HUES64 (cell line): Measurements from ENCODE around the gene SLC38A8.

ENCODE experiments used
- H3K27ac ChIP-seq: 2 replicates; pipeline ENCODE4 v1.7.0; 2013; ENCODE audit warnings: low read depth, low read length, inconsistent platforms
- H3K27me3 ChIP-seq: 2 replicates; pipeline ENCODE4 v1.6.1; 2013; ENCODE audit warnings: mild to moderate bottlenecking, low read length; ENCODE audit not compliant: insufficient read depth
- H3K36me3 ChIP-seq: 2 replicates; pipeline ENCODE4 v1.6.1; 2013; ENCODE audit warnings: mild to moderate bottlenecking, low read length; ENCODE audit not compliant: insufficient read depth
- H3K4me1 ChIP-seq: 2 replicates; pipeline ENCODE4 v1.6.1; 2013; ENCODE audit warnings: mild to moderate bottlenecking, low read length, moderate library complexity; ENCODE audit not compliant: insufficient read depth
- H3K4me3 ChIP-seq: 2 replicates; pipeline ENCODE4 v1.5.1; 2013; ENCODE audit warnings: mild to moderate bottlenecking, low read length, moderate library complexity
- H3K9ac ChIP-seq: 2 replicates; pipeline ENCODE4 v1.6.1; 2013; ENCODE audit warnings: mild to moderate bottlenecking, low read depth, low read length
- H3K9me3 ChIP-seq: 2 replicates; pipeline ENCODE4 v1.6.1; 2013; ENCODE audit warnings: low read depth, low read length; ENCODE audit not compliant: insufficient read depth
- WGBS: fragments of 150-250, 120-280 bp; methylation state at CpG from one replicate; pipeline ENCODE4 v1.1.7; 2013; ENCODE audit warnings: missing lambda C conversion rate; 5-methylcytosine and 5-hydroxymethylcytosine counted together

Gene SLC38A8

GRCh38 chr16:84082835-84083569 lies 40.4 kb upstream of the SLC38A8 start:
- Histone ChIP-seq H3K27me3 (no peaks in the 10 kb centered on the region), H3K9ac (no peak overlapping the region), H3K9me3 (no peaks in the 10 kb centered on the region), H3K27ac (no peak overlapping the region), H3K4me1 (no peaks in the 10 kb centered on the region), H3K4me3 (no peak overlapping the region), H3K36me3 (peaks cover 84% of the 10 kb centered on the region)
- WGBS, result 95% methylated on average over 11 of the region's 11 CpGs

- Histone ChIP-seq H3K4me1 (no peaks in the 10 kb centered on the region), H3K36me3 (peaks cover 78% of the 10 kb centered on the region), H3K9me3 (no peaks in the 10 kb centered on the region), H3K4me3 (no peak overlapping the region), H3K27ac (no peak overlapping the region), H3K9ac (no peak overlapping the region), H3K27me3 (no peaks in the 10 kb centered on the region)
- WGBS, result 90% methylated on average over 6 of the region's 6 CpGs
These were observed 39.5 kb upstream of the SLC38A8 start for GRCh38 chr16:84082110-84082509.

GRCh38 chr16:84081446-84081989 lies 38.9 kb upstream of the SLC38A8 start:
- Histone ChIP-seq H3K36me3 (peaks cover 78% of the 10 kb centered on the region), H3K4me3 (no peak overlapping the region), H3K4me1 (no peaks in the 10 kb centered on the region), H3K27ac (no peak overlapping the region), H3K9ac (no peak overlapping the region), H3K27me3 (no peaks in the 10 kb centered on the region), H3K9me3 (no peaks in the 10 kb centered on the region)
- 93% methylated on average over 14 of the region's 14 CpGs for WGBS

- Histone ChIP-seq H3K27ac (no peak overlapping the region), H3K4me3 (no peak overlapping the region), H3K36me3 (peaks cover 76% of the 10 kb centered on the region), H3K9ac (no peak overlapping the region), H3K9me3 (no peaks in the 10 kb centered on the region), H3K4me1 (no peaks in the 10 kb centered on the region), H3K27me3 (no peaks in the 10 kb centered on the region)
- WGBS, result 92% methylated on average over 6 of the region's 6 CpGs
These were observed 38.2 kb upstream of the SLC38A8 start for GRCh38 chr16:84080813-84081212.

GRCh38 chr16:84080378-84080777 lies 37.8 kb upstream of the SLC38A8 start:
- Histone ChIP-seq H3K36me3 (peaks cover 80% of the 10 kb centered on the region), H3K27ac (no peak overlapping the region), H3K9me3 (no peaks in the 10 kb centered on the region), H3K9ac (no peak overlapping the region), H3K4me1 (no peaks in the 10 kb centered on the region), H3K4me3 (no peak overlapping the region), H3K27me3 (no peaks in the 10 kb centered on the region)
- 95% methylated on average over 8 of the region's 8 CpGs for WGBS

GRCh38 chr16:84079664-84080063 lies 37.1 kb upstream of the SLC38A8 start:
- 97% methylated on average over 6 of the region's 6 CpGs for WGBS
- Histone ChIP-seq H3K27ac (no peak overlapping the region), H3K9me3 (no peaks in the 10 kb centered on the region), H3K27me3 (no peaks in the 10 kb centered on the region), H3K4me1 (no peaks in the 10 kb centered on the region), H3K4me3 (no peak overlapping the region), H3K9ac (no peak overlapping the region), H3K36me3 (peaks cover 86% of the 10 kb centered on the region)

GRCh38 chr16:84075376-84075775 lies 32.8 kb upstream of the SLC38A8 start:
- Histone ChIP-seq H3K27ac (no peak overlapping the region), H3K4me3 (no peak overlapping the region), H3K9ac (no peak overlapping the region), H3K27me3 (no peaks in the 10 kb centered on the region), H3K4me1 (no peaks in the 10 kb centered on the region), H3K9me3 (no peaks in the 10 kb centered on the region), H3K36me3 (peaks cover 80% of the 10 kb centered on the region)
- 96% methylated on average over 10 of the region's 11 CpGs for WGBS

GRCh38 chr16:84074721-84075120 lies 32.1 kb upstream of the SLC38A8 start:
- peaks cover 80% of the 10 kb centered on the region for H3K36me3 ChIP-seq
- H3K9ac ChIP-seq, result no peak overlapping the region
- no peaks in the 10 kb centered on the region for H3K9me3 ChIP-seq
- H3K27ac ChIP-seq, result no peak overlapping the region
- H3K4me3 ChIP-seq, result no peak overlapping the region
- no peaks in the 10 kb centered on the region for H3K27me3 ChIP-seq
- WGBS, result 96% methylated on average over 3 of the region's 3 CpGs
- no peaks in the 10 kb centered on the region for H3K4me1 ChIP-seq

GRCh38 chr16:84072014-84072413 lies 29.4 kb upstream of the SLC38A8 start:
- H3K27ac ChIP-seq, result no peak overlapping the region
- H3K27me3 ChIP-seq, result no peaks in the 10 kb centered on the region
- H3K9ac ChIP-seq, result no peak overlapping the region
- no peak overlapping the region for H3K4me3 ChIP-seq
- H3K9me3 ChIP-seq, result no peaks in the 10 kb centered on the region
- 97% methylated on average over 10 of the region's 10 CpGs for WGBS
- peaks cover 90% of the 10 kb centered on the region for H3K36me3 ChIP-seq
- no peaks in the 10 kb centered on the region for H3K4me1 ChIP-seq

GRCh38 chr16:84071121-84071520 lies 28.5 kb upstream of the SLC38A8 start:
- H3K27me3 ChIP-seq, result no peaks in the 10 kb centered on the region
- H3K4me1 ChIP-seq, result no peaks in the 10 kb centered on the region
- H3K9me3 ChIP-seq, result no peaks in the 10 kb centered on the region
- no peak overlapping the region for H3K9ac ChIP-seq
- H3K27ac ChIP-seq, result no peak overlapping the region
- H3K4me3 ChIP-seq, result no peak overlapping the region
- peaks cover 91% of the 10 kb centered on the region for H3K36me3 ChIP-seq
- 96% methylated on average over 8 of the region's 8 CpGs for WGBS

GRCh38 chr16:84069540-84069939 lies 26.9 kb upstream of the SLC38A8 start:
- no peak overlapping the region for H3K4me3 ChIP-seq
- WGBS, result 97% methylated on average over 6 of the region's 6 CpGs
- peaks cover 90% of the 10 kb centered on the region for H3K36me3 ChIP-seq
- H3K27ac ChIP-seq, result no peak overlapping the region
- no peaks in the 10 kb centered on the region for H3K4me1 ChIP-seq
- no peaks in the 10 kb centered on the region for H3K9me3 ChIP-seq
- H3K27me3 ChIP-seq, result no peaks in the 10 kb centered on the region
- H3K9ac ChIP-seq, result no peak overlapping the region
